HG03025 (cell line): ENCODE measurements around the gene RPL10A.
A peak's percentile ranks its signal among the peaks of the same experiment; 100 is the strongest.
"Not testable (repeated sequence)": the region's sequence is repeated elsewhere in the genome, so short reads cannot be mapped to it uniquely, and the experiment has no call there.

ENCODE experiments used
- ATAC-seq: cut with Tn5 transposase; IDR thresholded peaks from one replicate; pipeline ENCODE4 v1.9.1; 2021; ENCODE audit warnings: mild to moderate bottlenecking, moderate library complexity; ENCODE audit not compliant: unreplicated experiment, low FRiP score

Gene RPL10A

DNA sequence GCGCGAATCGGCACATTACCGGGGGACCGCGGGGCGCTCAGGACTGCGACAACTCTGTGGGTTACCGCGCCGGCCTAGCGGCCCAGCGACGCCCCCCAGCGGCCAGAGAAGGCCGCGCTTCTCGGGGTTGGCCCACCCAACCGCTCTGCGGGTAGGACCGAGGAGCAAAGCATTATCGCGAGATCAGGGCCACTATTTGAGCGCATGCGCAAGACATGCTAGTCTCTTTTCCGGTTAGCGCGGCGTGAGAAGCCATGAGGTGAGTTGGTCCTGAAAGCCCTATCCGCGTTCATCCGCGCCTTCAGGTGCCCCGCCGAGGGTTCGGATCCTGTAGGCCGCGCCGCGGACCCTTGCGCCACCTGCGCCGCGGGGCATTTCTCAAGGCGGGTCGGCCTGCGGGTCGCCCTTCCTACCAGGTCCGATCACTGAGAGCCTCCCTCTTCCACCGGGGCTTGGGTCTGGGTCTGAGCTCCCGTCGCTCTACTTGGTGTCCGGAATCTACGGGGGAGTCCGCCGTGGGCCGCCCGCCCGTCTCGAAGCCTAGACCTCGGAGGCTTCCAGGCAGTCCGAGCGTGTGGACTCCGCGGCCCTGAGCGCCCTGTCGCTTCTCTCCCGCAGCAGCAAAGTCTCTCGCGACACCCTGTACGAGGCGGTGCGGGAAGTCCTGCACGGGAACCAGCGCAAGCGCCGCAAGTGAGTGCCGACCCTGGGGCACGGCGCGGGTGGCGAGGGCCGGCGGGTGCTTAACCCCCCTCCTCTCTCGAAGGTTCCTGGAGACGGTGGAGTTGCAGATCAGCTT lies at the start of gene RPL10A:
TSS of gene RPL10A (plus strand) at position 221 of the 799 bp plus-strand sequence. CDS start at position 255, 34 bp downstream.
- peak; percentile 63 for ATAC-seq

DNA sequence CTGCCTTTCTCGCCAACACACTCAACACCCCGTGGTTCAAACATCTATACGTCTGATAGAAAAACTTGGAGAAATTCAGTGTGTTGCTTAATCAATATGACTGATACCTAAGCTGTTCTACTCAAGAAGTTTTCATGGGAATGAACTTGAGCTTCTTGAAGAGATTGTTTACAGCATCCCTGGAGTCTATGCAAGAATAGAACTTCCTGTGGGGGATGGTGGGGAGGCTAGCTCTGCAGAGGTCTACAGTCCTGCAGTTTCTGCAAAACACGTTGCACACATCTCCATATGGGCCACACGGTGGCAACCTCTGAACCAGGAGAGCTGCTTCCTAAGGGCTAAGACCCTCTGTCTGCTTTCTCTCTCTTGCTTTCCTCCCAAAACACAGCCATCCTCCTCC lies 48.8 kb upstream of the RPL10A start:
- ATAC-seq = no peak

DNA sequence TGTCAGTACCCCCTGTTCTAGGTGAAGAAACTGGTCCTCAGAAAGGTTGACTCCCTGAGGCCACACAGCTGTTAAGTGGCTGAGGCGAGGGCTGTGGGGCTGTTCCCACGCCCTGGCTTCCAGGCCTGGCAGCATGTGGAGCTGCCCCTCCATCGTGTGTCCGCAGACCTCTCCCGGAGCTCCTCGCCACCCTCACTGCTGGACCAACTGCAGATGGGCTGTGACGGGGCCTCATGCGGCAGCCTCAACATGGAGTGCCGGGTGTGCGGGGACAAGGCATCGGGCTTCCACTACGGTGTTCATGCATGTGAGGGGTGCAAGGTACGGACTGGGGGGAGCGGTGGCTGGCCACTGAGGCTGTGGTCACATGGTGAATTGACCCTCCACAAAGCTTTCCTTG lies 48.2 kb upstream of the RPL10A start:
- no peak for ATAC-seq

DNA sequence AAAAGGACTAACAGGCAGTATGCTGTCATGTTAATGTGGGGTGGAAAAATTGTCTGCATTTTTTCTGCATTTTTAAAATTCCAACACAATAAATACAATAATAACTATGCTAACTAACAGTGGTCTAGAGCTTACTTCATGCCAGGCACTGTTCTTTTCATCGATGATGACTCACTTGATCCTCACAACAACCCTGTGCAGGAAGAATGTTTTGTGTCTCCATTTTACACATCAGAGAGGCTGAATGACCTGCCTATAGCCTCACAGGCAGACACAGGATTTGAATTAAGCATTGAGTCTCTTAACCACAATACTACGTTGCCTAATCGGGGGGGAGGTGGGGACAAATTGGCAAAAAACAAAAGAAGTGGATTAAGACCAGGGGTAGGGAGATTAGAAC lies 42.9 kb upstream of the RPL10A start:
- ATAC-seq = no peak

DNA sequence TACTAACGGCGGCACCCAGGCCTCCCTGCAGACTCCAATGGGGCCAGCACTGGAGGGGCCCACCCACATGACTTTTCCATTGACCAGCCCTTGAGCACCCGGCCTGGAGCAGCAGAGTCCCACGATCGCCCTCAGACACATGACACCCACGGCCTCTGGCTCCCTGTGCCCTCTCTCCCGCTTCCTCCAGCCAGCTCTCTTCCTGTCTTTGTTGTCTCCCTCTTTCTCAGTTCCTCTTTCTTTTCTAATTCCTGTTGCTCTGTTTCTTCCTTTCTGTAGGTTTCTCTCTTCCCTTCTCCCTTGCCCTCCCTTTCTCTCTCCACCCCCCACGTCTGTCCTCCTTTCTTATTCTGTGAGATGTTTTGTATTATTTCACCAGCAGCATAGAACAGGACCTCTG lies 42.1 kb upstream of the RPL10A start:
- no peak for ATAC-seq

DNA sequence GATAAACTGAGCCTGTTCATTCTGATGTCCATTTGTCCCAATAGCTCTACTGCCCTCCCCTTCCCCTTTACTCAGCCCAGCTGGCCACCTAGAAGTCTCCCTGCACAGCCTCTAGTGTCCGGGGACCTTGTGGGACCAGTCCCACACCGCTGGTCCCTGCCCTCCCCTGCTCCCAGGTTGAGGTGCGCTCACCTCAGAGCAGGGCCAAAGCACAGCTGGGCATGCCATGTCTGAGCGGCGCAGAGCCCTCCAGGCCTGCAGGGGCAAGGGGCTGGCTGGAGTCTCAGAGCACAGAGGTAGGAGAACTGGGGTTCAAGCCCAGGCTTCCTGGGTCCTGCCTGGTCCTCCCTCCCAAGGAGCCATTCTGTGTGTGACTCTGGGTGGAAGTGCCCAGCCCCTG lies 40.8 kb upstream of the RPL10A start:
- ATAC-seq = no peak

DNA sequence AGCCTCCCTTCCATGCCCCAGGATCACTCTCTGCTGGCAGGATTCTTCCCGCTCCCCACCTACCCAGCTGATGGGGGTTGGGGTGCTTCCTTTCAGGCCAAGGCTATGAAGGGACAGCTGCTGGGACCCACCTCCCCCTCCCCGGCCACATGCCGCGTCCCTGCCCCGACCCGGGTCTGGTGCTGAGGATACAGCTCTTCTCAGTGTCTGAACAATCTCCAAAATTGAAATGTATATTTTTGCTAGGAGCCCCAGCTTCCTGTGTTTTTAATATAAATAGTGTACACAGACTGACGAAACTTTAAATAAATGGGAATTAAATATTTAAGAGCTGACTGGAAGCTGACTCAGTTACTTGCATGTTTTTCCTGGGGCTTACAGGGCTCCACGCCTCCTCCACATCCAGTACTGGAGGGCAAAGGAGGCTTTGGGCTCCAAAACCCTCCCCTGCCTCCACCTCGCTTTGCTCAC lies 40.3 kb upstream of the RPL10A start:
- ATAC-seq = no peak

DNA sequence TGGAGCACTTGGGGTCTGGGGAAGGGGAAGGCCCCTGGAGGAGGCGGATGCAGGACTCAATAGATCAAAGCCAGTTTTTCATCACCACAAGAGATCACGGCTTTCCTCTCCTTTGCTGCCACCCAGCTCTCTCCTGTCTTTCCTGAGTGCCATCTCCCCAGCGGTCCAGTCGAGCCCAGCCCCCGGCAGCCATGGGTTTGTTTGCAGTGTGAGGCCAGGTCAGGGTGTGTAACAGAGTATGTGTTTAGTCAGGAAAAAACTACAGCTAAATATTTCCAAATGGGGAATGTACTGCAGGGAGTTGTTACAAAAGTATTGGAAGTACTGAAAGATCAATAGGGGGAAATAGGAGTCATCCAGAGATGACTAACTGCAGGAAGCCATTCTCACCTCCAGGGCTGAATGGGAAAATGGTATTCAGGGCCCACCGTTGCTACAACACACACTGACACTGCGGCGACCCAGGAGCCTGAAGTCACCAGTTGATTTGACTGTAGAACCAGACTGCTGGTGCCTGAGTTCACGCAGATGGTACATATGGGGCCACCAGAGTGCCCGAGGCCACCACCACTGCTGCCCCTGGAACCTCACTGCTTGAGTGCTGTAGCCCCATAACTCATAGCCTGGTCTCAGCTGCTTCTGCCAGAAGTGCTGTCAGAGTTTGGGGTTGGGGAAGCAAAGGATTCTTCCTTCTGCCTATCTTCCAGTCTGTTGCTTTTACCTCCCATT lies 39.6 kb upstream of the RPL10A start:
- ATAC-seq = no peak

DNA sequence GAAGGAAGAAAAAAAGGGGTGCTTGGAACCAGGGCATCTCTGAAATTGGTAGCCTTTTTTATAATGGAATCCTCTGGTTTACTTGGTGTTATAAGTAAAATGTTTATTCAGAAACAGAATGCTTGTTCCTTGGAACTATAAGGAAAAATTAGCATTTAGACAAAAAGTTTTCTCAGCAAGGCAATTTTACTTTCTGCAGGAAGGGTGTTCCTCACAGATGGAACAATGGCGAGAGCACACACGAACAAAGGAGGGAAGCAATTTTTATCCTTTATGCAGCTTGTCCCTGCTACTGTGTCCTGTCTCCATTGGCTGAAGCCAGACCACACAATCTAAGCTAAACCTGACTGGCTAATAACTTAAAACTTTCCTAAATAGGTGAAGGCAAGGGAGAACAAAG lies 38.7 kb upstream of the RPL10A start:
- no peak for ATAC-seq

DNA sequence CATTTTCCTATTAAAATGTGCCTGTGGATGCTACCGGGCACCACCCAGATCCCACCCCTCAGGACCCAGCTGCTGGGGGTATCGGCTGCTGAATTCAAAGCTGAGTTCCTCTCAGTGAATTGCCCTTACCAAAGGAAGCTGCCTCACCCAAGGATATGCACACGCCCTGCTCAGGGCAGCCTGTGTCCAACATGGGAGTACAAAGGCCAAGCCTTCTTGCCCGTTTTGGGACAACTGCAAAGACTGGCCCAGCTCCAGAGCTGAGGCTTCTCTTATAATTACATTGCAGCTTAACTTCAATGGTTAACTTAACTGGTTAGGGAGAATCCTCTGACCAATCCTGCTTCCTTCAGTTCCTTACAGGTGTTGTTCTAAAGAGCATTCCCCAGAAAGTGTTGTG lies 35.9 kb upstream of the RPL10A start:
- no peak for ATAC-seq

DNA sequence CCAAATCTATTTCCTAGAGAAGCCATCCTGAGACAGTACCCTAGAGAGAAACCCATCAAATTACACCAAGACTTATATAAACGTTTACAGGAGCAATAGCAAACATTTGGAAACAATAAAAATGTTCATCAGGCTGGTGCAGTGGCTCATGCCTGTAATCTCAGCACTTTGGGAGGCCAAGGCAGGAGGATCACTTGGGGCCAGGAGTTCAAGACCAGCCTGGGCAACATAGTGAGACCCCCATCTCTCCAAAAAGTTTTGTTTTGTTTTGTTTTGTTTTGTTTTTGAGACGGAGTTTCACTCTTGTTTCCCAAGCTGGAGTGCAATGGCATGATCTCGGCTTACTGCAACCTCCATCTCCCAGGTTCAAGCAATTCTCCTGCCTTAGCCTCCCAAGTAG lies 35.5 kb upstream of the RPL10A start:
- ATAC-seq = not testable (repeated sequence)

DNA sequence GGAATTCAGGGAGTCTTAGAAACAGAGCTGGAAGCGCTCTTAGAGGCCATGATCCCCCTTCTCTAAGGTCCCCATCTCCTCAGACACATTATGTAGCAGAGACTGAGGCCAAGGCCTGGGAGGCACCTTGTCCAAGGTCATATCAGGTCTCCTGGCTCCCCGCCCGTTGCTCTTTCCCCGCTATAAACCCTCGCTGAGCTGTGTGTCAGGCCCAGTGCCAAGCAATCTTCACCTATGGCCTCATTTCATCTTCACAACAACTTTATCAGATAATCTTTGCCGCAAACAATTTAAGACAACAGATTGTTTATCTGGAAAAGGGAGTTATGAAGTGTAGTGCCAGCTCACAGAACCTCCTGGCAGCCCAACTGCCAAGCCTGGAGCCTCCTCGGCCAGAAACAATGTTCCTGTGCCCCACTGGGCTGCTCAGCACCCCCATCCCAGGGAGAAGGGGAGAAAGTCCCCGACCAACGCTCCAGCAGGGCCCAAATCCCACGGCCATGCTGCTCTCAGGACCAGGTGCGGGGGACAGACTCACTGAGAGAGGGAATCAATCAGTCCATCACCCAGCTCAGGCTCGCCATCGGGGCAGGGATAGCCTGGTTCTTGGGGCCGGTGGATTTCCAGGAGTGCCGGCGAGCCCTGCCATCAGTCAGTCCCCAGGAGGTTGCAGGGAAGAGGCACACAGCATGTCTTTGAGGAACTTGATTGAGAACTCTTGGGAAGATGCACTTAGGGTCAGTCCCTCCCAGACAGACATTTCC lies 32.9 kb upstream of the RPL10A start:
- ATAC-seq = no peak

DNA sequence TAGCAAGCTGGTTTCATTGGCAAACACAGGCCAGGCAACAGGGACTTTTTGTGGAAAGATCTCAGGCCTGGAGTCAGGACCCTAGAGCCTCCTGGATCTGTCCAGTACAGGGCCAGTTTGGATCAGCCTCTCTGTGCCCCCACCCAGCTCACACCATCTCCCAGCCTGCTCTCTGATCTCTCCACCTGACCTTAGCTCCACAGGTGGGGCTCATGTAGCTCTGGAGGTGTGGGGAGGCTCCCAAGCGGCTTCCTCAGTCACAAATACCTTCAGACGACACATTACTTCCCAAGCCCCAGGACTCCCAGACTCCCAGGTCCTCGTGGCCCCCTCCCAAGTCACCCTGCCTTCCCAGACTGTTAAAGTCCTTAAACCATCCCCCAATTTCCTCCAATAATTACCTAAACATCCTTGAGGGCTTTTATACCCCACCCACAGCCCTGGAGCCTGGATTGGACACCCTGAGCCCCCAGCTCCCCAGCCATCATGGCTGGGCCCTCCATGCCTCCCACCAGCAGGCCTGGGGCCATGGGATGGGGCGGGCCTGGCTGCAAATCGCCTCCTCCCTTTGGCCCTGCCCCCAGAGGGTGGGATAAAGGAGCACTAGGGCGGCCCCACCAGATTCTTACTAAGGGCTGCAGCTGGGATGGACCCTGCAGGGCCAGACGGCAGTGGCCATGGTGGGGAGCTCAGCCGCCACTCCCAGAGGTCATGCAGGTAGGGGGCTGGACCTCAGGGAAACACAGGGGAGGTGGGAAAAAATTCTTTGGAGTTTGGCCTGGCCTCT lies 31.9 kb upstream of the RPL10A start:
- ATAC-seq = no peak

DNA sequence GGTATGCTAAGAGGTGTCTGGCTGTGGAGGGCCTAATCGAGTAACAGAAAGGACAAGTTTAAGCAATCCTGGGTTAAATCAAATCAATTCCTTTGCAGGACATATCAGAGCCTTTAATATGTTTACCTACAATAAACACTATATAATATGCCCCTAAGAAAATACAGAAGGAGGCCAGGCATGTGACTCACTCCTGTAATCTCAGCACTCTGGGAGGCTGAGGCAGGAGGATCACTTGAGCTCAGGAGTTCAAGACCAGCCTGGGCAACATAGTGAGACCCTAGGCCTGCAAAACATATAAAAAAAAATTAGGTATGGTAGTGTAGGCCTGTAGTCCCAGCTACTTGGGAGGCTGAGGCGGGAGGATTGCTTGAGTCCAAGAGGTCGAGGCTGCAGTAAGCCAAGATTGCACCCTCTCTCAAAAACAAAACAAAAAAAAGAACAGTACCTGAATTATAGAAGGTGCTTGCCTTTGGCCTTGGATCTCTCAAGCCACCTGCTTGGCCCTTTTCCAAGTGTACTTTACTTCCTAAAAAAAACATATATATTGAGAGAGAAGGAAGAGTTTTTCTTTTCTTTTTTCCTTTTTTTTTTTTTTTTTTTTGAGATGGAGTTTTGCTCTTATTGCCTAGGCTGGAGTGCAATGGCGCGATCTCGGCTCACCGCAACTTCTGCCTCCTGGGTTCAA lies 29.7 kb upstream of the RPL10A start:
- ATAC-seq = not testable (repeated sequence)

DNA sequence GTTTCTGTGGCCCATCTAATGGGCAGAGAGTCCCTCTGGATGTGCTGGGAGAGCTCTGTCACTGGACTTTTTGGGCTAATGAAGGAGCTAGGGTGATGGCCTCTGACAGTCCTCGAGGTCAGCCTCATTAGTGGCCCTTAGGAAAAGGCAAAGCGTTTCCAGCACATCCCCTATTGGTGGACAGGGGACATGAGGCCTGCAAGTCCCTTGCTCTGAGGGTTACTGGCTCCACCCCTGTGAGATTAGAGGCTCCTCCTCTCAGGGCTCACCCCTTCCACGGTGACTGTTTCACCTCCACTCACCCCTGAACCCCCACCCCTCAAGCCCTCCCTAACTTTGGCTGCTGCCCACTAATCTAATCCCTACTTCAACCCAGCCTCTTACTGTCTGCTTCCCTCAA lies 28.9 kb upstream of the RPL10A start:
- no peak for ATAC-seq

DNA sequence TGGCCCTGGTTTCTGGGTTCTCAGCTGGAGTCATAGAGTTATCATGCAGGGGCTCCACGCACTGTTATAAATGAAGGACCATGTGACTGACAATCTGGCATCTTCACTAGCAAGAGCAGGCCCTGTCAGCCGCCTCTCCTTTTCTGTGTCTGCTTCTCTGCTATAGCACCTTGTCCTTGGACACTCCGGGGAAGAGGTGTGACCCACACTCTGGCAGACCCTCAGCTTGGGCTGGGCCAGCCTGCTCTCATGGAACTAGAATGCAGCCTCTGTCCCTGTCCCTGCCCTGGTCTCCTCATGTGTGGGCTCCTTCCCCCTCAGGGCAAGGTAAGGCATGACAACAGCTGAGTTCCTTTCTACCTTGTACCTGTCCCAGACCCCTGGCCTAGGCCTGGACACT lies 27.0 kb upstream of the RPL10A start:
- no peak for ATAC-seq

DNA sequence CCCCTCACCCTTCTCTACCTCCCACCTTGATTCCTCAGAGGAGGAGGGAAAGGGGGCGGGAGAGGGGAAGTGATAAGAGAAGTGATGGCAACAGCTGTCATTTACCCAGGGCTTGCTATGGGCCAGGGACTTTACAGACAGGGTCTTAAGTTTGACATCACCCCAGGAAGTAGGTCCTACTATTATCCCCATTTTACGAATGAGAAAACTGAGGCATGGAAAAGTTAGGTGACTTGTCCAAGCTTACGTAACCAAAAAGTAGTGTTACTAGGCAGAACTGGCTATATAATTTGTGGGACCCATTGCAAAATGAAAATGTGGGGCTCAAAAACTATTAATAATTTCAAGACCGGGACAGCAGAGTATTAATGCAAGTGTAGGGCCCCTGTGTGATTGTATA lies 26.6 kb upstream of the RPL10A start:
- no peak for ATAC-seq

DNA sequence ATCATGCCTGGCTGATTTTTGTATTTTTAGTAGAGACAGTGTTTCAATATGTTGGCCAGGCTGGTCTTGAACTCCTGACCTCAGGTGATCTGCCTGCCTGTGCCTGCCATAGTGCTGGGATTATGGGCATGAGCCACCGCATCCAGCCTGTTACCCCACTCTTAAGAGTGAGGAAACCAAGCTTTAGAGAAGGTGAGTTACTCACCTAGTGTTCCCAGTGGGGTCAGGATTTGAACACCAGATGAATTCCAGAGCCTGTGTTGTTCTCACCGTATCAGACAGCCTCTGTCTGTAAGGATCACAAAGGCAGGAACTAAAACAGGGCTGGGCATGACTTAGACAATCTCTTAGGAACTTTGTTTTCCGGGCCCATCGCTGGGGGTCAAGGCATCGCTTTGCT lies 25.5 kb upstream of the RPL10A start:
- ATAC-seq = no peak

DNA sequence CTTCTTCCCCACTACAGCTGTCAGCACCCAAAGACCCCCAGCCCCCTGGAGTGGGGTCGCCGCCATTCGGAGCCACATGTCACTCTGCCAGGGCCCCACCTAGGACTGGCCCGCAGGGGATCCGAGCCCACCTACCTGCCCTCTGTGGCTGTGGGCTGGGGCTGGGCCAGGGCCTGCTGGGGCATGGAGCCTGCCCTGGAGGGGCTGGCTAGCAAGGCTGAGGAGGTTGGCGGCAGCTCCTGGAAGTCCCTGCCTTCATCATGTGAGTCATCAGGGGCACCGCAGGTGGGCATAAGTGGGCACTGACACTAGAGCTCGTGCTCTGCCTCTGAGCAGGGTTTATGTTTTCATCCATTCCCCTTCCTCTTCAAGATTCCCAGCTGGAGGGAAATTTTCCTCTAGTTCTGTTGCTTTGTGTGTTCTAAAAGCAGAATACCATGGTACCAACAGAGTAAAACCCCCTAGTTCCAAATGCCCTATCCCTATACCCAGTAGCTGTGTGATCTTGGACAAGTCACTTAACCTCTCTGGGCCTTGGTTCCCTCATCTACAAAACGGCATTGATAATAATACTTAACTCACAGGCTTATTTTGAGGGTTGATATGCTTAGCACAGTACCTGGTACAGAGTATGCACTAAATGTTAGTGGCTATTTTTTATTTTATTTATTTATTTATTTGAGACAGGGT lies 24.7 kb upstream of the RPL10A start:
- ATAC-seq = no peak
